Endometrial microvascular endothelial cells (primary cell): ENCODE data around the gene HK1. TPM values are rescaled to one million over a fixed set of nuclear protein-coding genes. Genes with fewer than 3 reads are reported as not detected.

Source experiments
- in situ Hi-C: cut with HindIII; loops from 2 replicates; pipeline ENCODE4 v1.10.0; 2017; ENCODE audit warnings: low sequenced_read_pairs, low pct_unique_long_range_greater_than_20kb; ENCODE audit errors: inconsistent ontology term
- total RNA-seq: library from RNA; depleted of rRNA; stranded (reverse); fragments of >200 nt; gene quantifications from one replicate; pipeline ENCODE4 v1.2.3, GENCODE V29; 2015; ENCODE audit errors: inconsistent ontology term

Gene HK1
- total RNA-seq, 1 donor from 2014 or later = 128 TPM

DNA sequence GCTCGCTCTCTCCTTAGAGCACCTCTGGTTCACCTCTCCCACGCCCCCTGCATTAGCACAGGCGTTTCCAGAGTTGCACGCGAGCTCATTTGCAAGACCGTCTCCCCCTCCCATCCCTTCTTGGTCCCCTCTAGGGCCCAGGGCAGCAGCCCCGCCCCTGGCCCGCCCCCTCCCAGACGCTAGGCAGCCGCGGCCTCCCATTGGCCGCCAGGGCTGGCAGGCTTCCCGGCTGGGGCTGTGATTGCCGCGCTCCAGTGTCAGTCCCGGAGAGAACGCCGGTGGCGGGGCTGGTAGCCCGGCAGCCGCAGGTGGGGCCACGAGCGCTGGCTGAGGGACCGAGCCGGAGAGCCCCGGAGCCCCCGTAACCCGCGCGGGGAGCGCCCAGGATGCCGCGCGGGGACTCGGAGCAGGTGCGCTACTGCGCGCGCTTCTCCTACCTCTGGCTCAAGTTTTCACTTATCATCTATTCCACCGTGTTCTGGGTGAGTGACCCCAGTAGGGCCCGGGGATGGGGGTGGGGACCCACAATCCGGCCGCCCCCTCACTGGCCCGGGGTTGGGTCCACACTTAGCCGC lies 173.0 kb downstream of the HK1 start, which contains the start of gene TSPAN15:
Gene TSPAN15 (plus strand): TSS at position 257 of the 575 bp plus-strand sequence. CDS start 130 bp downstream, at position 387.
- in situ Hi-C loops = loop anchor here (5.0 kb wide), 1 partner anchor 41 kb away; no protein-coding TSS in a partner anchor

Other genes with a start within 250 kb of the HK1 start
- gene SRGN, start 190.4 kb upstream of the HK1 start, total RNA-seq = 1,694 TPM
- gene VPS26A, start 154.3 kb upstream of the HK1 start, total RNA-seq = 38.1 TPM
- gene SUPV3L1, start 98.3 kb upstream of the HK1 start, total RNA-seq = 41.4 TPM
- not detected for gene HKDC1, start 58.2 kb upstream of the HK1 start, total RNA-seq
- not detected for gene TACR2, start 138.4 kb downstream of the HK1 start, total RNA-seq
- gene TSPAN15, start 173.0 kb downstream of the HK1 start, total RNA-seq = 52.4 TPM